H1 (cell line): Measurements from ENCODE around the gene FAM240A. TPM values are rescaled to one million over a fixed set of nuclear protein-coding genes. Genes with fewer than 3 reads are reported as not detected.
A peak's percentile ranks its signal among the peaks of the same experiment; 100 is the strongest.

Experiments
- CREB1 ChIP-seq: IDR thresholded peaks from 2 replicates; pipeline ENCODE4 v1.6.1; 2012; ENCODE audit warnings: inconsistent platforms
- E2F6 ChIP-seq: IDR thresholded peaks from 2 replicates; pipeline ENCODE4 v1.6.1; 2012; ENCODE audit warnings: inconsistent platforms
- POU5F1 ChIP-seq: IDR thresholded peaks from 2 replicates; pipeline ENCODE4 v1.6.1; 2011; ENCODE audit warnings: low read depth, mild to moderate bottlenecking, low read length, moderate library complexity
- SP1 ChIP-seq: IDR thresholded peaks from 2 replicates; pipeline ENCODE4 v1.6.1; 2011; ENCODE audit warnings: low read depth, low read length
- ZNF274 ChIP-seq: IDR thresholded peaks from 2 replicates; pipeline ENCODE4 v1.7.0; 2012; ENCODE audit warnings: low read length, borderline replicate concordance; ENCODE audit errors: extremely low read depth
- polyA plus RNA-seq, 7 experiments: library from polyadenylated mRNA; depleted of rRNA in 3 of 7; stranded (reverse) in 5 of 7; unstranded in 2 of 7; fragments of >200 nt in 5 of 7; fragments of 200-250 nt in 2 of 7; gene quantifications; 1 replicate in 5 of 7; 2 replicates in 1 of 7; 4 replicates in 1 of 7; pipeline versions ENCODE4 v1.2.1 to v1.2.3, GENCODE V29; 2011 to 2013; ENCODE audit warnings: missing spikeins in 2 of 7, mixed read lengths in 2 of 7
- total RNA-seq: library from RNA; stranded (reverse); fragmentation: NEBNext Ultra II Directional; extraction: Animal tissue kit (Norgen Biotek cat#: 25700); gene quantifications from 2 replicates; pipeline ENCODE4 v1.2.1, GENCODE V29; 2021

FAM240A gene
- total and polyA plus RNA-seq, 2 of the 8 experiments (the other 6 are each of a cell fraction or from before 2014, with no cell fraction given): 0.08 TPM; not detected in 1

DNA sequence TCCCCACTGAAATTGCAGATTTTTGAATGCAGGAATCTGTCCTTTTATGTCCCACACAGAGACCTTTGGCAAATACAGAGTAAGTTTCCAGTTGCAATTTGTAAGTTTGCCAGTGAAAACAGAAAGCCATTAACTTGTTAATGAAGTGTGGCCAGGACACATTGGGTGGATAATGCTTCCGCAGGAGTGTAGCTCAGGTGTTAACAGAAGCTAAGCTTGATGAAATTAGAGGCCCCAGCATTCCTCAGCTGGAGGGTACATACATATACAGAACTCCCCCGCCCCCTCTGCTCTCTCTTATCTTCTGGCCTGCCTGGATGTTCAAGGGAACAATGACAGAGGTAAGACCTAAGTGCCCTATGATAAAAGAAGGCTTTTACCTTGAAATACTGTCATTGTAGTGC, 38.1 kb upstream of the FAM240A start (continued):
- no peak for TF ChIP-seq E2F6
- no peak for TF ChIP-seq CREB1
- no peak for TF ChIP-seq ZNF274
- TF ChIP-seq SP1: peak; percentile 78
- no peak for TF ChIP-seq POU5F1
